SK-N-SH (cell line): ENCODE measurements around the gene P2RY12.

Experiments used
- CTCF ChIP-seq: fragments of 200-600 bp; sonication (generic); IDR thresholded peaks from 2 replicates; pipeline ENCODE4 v1.6.1; 2017; ENCODE audit warnings: antibody characterized with exemption, mild to moderate bottlenecking, moderate library complexity
- ELF1 ChIP-seq: IDR thresholded peaks from 2 replicates; pipeline ENCODE4 v1.4.0; 2012
- EZH2phosphoT487 ChIP-seq: fragments of 200-600 bp; sonication (generic); IDR thresholded peaks from 2 replicates; pipeline ENCODE4 v1.6.1; 2017; ENCODE audit warnings: low read depth, mixed run types, mild to moderate bottlenecking, antibody characterized with exemption, moderate library complexity, borderline replicate concordance
- JUND ChIP-seq: IDR thresholded peaks from 2 replicates; pipeline ENCODE4 v1.4.0; 2012
- MEF2A ChIP-seq: IDR thresholded peaks from 2 replicates; pipeline ENCODE4 v1.4.0; 2012; ENCODE audit warnings: low read depth, borderline replicate concordance
- MXI1 ChIP-seq: IDR thresholded peaks from 2 replicates; pipeline ENCODE4 v1.6.1; 2012; ENCODE audit warnings: mild to moderate bottlenecking, low read depth, low read length, improper control_type of control experiment
- NFIC ChIP-seq: IDR thresholded peaks from 2 replicates; pipeline ENCODE4 v1.4.0; 2012; ENCODE audit warnings: borderline replicate concordance
- POLR2AphosphoS5 ChIP-seq: IDR thresholded peaks from 2 replicates; pipeline ENCODE4 v1.6.1; 2012; ENCODE audit warnings: low read depth, low read length
- RAD21 ChIP-seq: IDR thresholded peaks from 2 replicates; pipeline ENCODE4 v1.6.1; 2012; ENCODE audit warnings: mild to moderate bottlenecking, low read length
- SIN3A ChIP-seq: IDR thresholded peaks from 2 replicates; pipeline ENCODE4 v1.6.1; 2012; ENCODE audit warnings: low read depth, mild to moderate bottlenecking, low read length, moderate library complexity, borderline replicate concordance
- TCF12 ChIP-seq: IDR thresholded peaks from 2 replicates; pipeline ENCODE4 v1.4.0; 2012
- USF1 ChIP-seq: IDR thresholded peaks from 2 replicates; pipeline ENCODE4 v1.4.0; 2012; ENCODE audit warnings: low read depth, borderline replicate concordance
- USF2 ChIP-seq: fragments of 150-350 bp; IDR thresholded peaks from 2 replicates; pipeline ENCODE4 v1.6.1; 2017; ENCODE audit warnings: antibody characterized with exemption, low read length, low read depth, borderline replicate concordance
- ZBTB33 ChIP-seq: IDR thresholded peaks from 2 replicates; pipeline ENCODE4 v1.4.0; 2012; ENCODE audit warnings: low read depth, borderline replicate concordance

- no peak for TF ChIP-seq EZH2phosphoT487
- TF ChIP-seq CTCF = no peak
- TF ChIP-seq ELF1 = no peak
- TF ChIP-seq USF1 = no peak
- TF ChIP-seq POLR2AphosphoS5 = no peak
- no peak for TF ChIP-seq SIN3A
- TF ChIP-seq JUND = no peak
- TF ChIP-seq MXI1 = no peak
- no peak for TF ChIP-seq MEF2A
- no peak for TF ChIP-seq TCF12
- no peak for TF ChIP-seq RAD21
- TF ChIP-seq NFIC = no peak
- no peak for TF ChIP-seq ZBTB33
- no peak for TF ChIP-seq USF2
Measured at GRCh38 chr3:151404316-151404715, 19.8 kb upstream of the P2RY12 start.
